ENCODE data around the gene PGF. TPM values are rescaled to one million over a fixed set of nuclear protein-coding genes. Genes with fewer than 3 reads are reported as not detected.

Gene PGF
- total and polyA plus RNA-seq, 2 of the 13 experiments (the other 11 are each of a cell fraction or from before 2014, with no cell fraction given): 10.7 to 27.5 TPM

DNA sequence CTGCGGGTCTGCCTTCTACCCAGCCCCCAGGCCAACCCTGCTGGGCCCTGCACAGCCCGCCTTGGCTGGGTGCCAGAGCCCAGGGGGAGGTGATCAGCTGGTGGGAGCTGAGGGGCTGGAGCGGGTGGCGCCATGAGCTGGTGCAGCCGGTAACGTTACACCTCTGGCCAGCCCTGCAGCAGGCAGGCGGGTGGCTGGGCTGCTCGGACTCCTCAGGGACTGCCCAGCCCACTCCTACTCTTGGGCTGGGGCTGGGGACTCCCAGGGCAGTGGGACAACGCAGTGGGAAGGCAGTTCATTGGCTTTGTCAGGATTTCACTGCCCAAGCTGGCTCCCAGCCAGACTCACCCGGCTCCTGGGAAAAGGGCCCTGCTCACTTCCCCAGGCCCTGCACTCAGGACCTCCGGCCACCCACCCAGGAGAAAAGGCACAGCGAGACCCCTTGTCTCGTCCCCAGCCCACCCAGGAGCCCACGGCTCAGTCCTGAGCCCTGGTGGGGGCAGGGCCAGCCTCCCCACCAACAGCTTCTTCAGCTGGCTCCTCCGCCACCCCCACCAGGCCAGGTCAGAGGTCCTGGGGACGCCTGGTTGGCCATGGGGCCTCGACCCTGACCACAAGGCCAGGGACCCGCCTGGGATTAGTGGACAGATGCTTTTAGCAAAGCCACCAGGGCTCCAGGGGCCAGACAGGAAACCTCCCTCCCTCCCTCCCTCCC is 1.0 kb downstream of the PGF start (continued):
- no peak for TF ChIP-seq ZNF577 (CRISPR knock-in tag; IDR thresholded peaks at IDR 0.05; ENCODE audit: borderline replicate concordance, low read depth)
- TF ChIP-seq ZBTB7A (CRISPR knock-in tag; IDR thresholded peaks at IDR 0.05): peak; percentile 85; the same call in 1 of the 2 replicates
- TF ChIP-seq, protein P1, sequence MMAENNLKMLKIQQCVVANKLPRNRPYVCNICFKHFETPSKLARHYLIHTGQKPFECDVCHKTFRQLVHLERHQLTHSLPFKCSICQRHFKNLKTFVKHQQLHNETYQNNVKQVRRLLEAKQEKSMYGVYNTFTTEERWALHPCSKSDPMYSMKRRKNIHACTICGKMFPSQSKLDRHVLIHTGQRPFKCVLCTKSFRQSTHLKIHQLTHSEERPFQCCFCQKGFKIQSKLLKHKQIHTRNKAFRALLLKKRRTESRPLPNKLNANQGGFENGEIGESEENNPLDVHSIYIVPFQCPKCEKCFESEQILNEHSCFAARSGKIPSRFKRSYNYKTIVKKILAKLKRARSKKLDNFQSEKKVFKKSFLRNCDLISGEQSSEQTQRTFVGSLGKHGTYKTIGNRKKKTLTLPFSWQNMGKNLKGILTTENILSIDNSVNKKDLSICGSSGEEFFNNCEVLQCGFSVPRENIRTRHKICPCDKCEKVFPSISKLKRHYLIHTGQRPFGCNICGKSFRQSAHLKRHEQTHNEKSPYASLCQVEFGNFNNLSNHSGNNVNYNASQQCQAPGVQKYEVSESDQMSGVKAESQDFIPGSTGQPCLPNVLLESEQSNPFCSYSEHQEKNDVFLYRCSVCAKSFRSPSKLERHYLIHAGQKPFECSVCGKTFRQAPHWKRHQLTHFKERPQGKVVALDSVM (CRISPR knock-in tag; IDR thresholded peaks at IDR 0.05): 0 out of 2 replicates have a peak, but pooled peaks have one; percentile 38
- TF ChIP-seq KDM6A (CRISPR knock-in tag; IDR thresholded peaks at IDR 0.05; ENCODE audit: low read depth): no peak
- TF ChIP-seq, protein P2, sequence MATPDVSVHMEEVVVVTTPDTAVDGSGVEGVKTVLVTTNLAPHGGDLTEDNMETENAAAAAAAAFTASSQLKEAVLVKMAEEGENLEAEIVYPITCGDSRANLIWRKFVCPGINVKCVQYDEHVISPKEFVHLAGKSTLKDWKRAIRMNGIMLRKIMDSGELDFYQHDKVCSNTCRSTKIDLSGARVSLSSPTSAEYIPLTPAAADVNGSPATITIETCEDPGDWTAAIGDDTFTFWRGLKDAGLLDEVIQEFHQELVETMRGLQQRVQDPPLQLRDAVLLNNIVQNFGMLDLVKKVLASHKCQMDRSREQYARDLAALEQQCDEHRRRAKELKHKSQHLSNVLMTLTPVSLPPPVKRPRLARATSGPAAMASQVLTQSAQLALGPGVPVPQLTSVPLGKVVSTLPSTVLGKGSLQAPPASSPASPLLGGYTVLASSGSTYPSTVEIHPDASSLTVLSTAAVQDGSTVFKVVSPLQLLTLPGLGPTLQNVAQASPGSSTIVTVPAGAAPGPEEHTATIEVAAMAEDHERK (CRISPR knock-in tag; IDR thresholded peaks at IDR 0.05; ENCODE audit: low read depth): no peak
- peak; percentile 40 for TF ChIP-seq TAF1 (CRISPR knock-in tag; IDR thresholded peaks at IDR 0.05)
- no peak for TF ChIP-seq ZNF75D (CRISPR knock-in tag; IDR thresholded peaks at IDR 0.05; ENCODE audit: borderline replicate concordance)
- TF ChIP-seq ARNTL (CRISPR knock-in tag; IDR thresholded peaks at IDR 0.05): no peak
- peak; percentile 14; the same call in 1 of the 2 replicates for TF ChIP-seq KAT8 (CRISPR knock-in tag; IDR thresholded peaks at IDR 0.05)
- TF ChIP-seq BCLAF1 (IDR thresholded peaks at IDR 0.05): no peak
- TF ChIP-seq CAMTA2 (CRISPR knock-in tag; IDR thresholded peaks at IDR 0.05; ENCODE audit: borderline replicate concordance): no peak
- no peak for TF ChIP-seq HHEX (CRISPR knock-in tag; IDR thresholded peaks at IDR 0.05)
- no peak for TF ChIP-seq MZF1 (CRISPR knock-in tag; IDR thresholded peaks at IDR 0.05; ENCODE audit: borderline replicate concordance)
- TF ChIP-seq HMGXB3 (CRISPR knock-in tag; IDR thresholded peaks at IDR 0.05; ENCODE audit: borderline replicate concordance): peak; percentile 47; the same call in 1 of the 2 replicates
- no peak for TF ChIP-seq AKAP8 (CRISPR knock-in tag; IDR thresholded peaks at IDR 0.05)
- peak; percentile 38; the same call in 1 of the 2 replicates for TF ChIP-seq ZNF784 (CRISPR knock-in tag; IDR thresholded peaks at IDR 0.05; ENCODE audit: borderline replicate concordance)
